MCF 10A (cell line): ENCODE measurements around the gene ADARB2. TPM values are rescaled to one million over a fixed set of nuclear protein-coding genes. Genes with fewer than 3 reads are reported as not detected.

Experiments
- BruUV-seq: library from RNA; stranded (reverse); fragments of 400-500 nt; replicated peaks from 2 replicates; lab custom pipeline; 2021; lab: Mats Ljungman, UMichigan
- CTCF ChIA-PET: fragments of 300-600 bp; sonication (Branson Sonifier 250); formaldehyde crosslinking; extraction: SDS; loops from one replicate; lab custom pipeline; 2021; ENCODE audit warnings: antibody characterized with exemption, inconsistent platforms; lab: Yijun Ruan, JAX
- POLR2A ChIA-PET: fragments of 300-600, 350-650 bp; sonication (Branson Sonifier 250); formaldehyde crosslinking; extraction: SDS; loops from one replicate; lab custom pipeline; 2020; ENCODE audit warnings: antibody characterized with exemption, inconsistent platforms; lab: Yijun Ruan, JAX
- DNase-seq: peaks from one replicate; pipeline ENCODE4 v3.0.0-alpha.2; 2018; ENCODE audit not compliant: unreplicated experiment
- H3K27ac Mint-ChIP-seq: one replicate; pipeline ENCODE4 v1.8.0; 2022; ENCODE audit warnings: mild to moderate bottlenecking, low read depth, mixed read lengths; ENCODE audit not compliant: unreplicated experiment
- H3K27me3 Mint-ChIP-seq: one replicate; pipeline ENCODE4 v1.8.0; 2022; ENCODE audit warnings: mixed read lengths; ENCODE audit not compliant: insufficient read depth, unreplicated experiment
- H3K36me3 Mint-ChIP-seq: one replicate; pipeline ENCODE4 v1.8.0; 2022; ENCODE audit warnings: mild to moderate bottlenecking, moderate library complexity, mixed read lengths; ENCODE audit not compliant: insufficient read depth, unreplicated experiment
- H3K4me1 Mint-ChIP-seq: one replicate; pipeline ENCODE4 v1.8.0; 2022; ENCODE audit warnings: mixed read lengths; ENCODE audit not compliant: insufficient read depth, unreplicated experiment
- H3K4me3 Mint-ChIP-seq: one replicate; pipeline ENCODE4 v1.8.0; 2022; ENCODE audit warnings: mild to moderate bottlenecking, moderate library complexity, mixed read lengths; ENCODE audit not compliant: unreplicated experiment
- H3K9me3 Mint-ChIP-seq: one replicate; pipeline ENCODE4 v1.8.0; 2022; ENCODE audit warnings: mixed read lengths; ENCODE audit not compliant: unreplicated experiment
- intact Hi-C: fragments of 100-400 bp; cut with micrococcal nuclease; formaldehyde crosslinking; loops from 2 replicates; pipeline ENCODE4 v1.14.1; 2022
- total RNA-seq: library from RNA; stranded (reverse); gene quantifications from 2 replicates; pipeline ENCODE4 v1.2.3, GENCODE V29; 2022
- TF ChIP-seq, protein P1 (sequence below): fragments of 200-600 bp; IDR thresholded peaks from one replicate; pipeline ENCODE4 v1.8.0; 2022; ENCODE audit warnings: antibody characterized with exemption, mild to moderate bottlenecking; ENCODE audit not compliant: unreplicated experiment

ADARB2 gene
- total RNA-seq, 1 experiment from 2014 or later = 0.96 TPM

DNA sequence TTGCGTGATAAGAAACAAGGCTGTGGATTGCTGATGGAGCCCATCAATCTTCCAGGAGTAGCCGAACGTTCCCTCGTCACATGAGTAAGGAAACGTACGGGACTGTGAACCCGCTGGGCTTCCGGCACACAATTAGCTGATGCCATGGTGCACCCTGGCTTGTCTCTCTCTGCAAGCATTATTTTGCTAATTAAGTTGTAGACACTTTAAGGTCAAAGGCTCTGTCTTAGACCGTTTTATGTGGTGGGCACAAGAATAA lies 50.9 kb downstream of the ADARB2 start:
- Mint-ChIP-seq H3K27me3 (no peaks in the 10 kb centered on the region), H3K27ac (no peak overlapping the region), H3K36me3 (no peaks in the 10 kb centered on the region), H3K9me3 (no peaks in the 10 kb centered on the region), H3K4me3 (no peak overlapping the region), H3K4me1 (no peaks in the 10 kb centered on the region)
- POLR2A ChIA-PET = no interaction called here
- TF ChIP-seq, protein P1, sequence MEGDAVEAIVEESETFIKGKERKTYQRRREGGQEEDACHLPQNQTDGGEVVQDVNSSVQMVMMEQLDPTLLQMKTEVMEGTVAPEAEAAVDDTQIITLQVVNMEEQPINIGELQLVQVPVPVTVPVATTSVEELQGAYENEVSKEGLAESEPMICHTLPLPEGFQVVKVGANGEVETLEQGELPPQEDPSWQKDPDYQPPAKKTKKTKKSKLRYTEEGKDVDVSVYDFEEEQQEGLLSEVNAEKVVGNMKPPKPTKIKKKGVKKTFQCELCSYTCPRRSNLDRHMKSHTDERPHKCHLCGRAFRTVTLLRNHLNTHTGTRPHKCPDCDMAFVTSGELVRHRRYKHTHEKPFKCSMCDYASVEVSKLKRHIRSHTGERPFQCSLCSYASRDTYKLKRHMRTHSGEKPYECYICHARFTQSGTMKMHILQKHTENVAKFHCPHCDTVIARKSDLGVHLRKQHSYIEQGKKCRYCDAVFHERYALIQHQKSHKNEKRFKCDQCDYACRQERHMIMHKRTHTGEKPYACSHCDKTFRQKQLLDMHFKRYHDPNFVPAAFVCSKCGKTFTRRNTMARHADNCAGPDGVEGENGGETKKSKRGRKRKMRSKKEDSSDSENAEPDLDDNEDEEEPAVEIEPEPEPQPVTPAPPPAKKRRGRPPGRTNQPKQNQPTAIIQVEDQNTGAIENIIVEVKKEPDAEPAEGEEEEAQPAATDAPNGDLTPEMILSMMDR = no peak
- CTCF ChIA-PET = no interaction called here
- intact Hi-C loops = no loop called here
- BruUV-seq = no TSS peak
- no peak for DNase-seq

DNA sequence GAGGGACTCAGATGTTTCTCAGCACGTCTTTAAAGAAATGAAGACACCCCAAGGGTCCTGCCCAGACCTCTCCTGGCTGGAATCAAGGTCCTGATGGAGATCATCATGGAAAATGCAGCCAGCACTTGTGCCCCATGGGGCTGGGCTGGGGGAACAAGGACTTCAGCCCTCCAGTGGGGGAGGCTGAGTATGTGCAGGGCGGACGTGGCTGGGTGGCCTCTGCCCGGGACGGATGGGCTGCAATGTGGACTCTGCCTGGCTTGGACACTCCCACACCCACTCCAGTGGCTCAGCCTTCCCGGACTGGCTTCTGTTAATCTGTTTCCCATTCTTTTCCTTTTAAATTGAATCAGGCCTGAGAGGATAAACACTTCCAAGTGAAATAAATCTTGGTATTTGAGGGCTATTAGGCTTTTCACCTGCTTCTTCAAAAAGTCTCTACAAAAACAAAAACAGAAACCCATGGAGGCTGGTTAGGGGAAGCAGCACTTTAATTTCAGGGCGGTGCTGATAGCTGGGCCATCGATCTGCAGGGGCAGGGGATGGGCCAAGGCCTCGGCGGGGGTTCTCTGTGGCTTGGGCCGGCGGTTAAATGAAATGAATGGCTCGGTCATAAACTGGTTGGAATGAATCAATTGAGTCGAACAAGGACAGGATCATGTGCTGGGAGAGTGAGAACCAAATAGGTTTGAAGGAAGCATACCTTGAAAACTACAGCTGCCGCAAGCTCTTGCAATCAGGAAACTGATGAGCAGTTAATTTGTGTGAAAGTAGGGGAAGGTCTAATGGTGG lies 51.4 kb downstream of the ADARB2 start:
- intact Hi-C loops = no loop called here
- TF ChIP-seq, protein P1 = no peak
- Mint-ChIP-seq H3K4me1 (no peaks in the 10 kb centered on the region), H3K9me3 (no peaks in the 10 kb centered on the region), H3K27me3 (no peaks in the 10 kb centered on the region), H3K27ac (no peak overlapping the region), H3K4me3 (no peak overlapping the region), H3K36me3 (no peaks in the 10 kb centered on the region)
- ChIA-PET POLR2A (no interaction called here), CTCF (no interaction called here)
- BruUV-seq = no TSS peak
- no peak for DNase-seq

DNA sequence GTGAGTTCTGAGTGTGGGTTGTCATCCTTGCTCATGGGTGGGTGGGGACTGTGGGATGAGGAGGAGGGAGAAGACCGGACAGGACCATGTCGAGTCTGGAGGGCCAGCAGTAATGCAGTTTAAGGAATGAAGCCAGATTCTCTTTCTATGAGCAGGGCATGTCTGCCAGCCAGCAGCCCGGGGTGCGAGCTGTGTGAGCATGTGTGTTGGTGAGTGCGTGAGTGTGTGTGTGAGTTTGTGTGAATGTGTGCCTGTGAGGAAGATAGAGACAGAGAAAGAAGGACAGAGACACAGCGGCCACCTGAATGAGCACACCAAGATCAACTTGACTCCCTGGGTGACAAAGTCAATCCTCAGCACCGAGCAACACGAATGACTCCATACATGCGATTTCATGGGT lies 52.3 kb downstream of the ADARB2 start:
- Mint-ChIP-seq H3K27ac (no peak overlapping the region), H3K4me3 (no peak overlapping the region), H3K27me3 (no peaks in the 10 kb centered on the region), H3K36me3 (no peaks in the 10 kb centered on the region), H3K9me3 (no peaks in the 10 kb centered on the region), H3K4me1 (no peaks in the 10 kb centered on the region)
- intact Hi-C loops = no loop called here
- POLR2A ChIA-PET = interaction anchor here (1.0 kb wide), 1 partner anchor 269 kb away, joined by 3 read pairs; no protein-coding TSS in a partner anchor
- CTCF ChIA-PET = interaction anchor here (0.7 kb wide), 1 partner anchor 1353 kb away, joined by 3 read pairs; no protein-coding TSS in a partner anchor
- DNase-seq = no peak
- TF ChIP-seq, protein P1 = no peak
- no TSS peak for BruUV-seq

DNA sequence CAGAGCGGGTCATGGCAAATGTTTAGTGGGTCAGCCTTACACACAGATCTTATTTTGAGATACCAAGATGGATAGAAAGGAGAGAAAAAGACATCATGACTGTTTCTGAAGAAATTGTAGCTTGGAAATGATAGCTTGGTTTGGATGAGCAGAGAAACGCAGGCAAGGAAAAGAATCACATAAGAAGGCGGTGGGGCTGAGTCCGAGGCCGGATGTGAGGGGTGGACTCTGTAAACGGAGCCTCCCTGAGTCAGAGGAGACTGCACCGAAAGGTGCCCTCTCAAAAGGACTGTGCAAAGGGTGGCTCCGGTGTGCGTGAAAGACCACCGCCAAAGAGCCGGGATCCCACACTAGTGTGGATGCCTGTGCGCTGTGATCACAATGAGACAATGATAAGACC lies 53.7 kb downstream of the ADARB2 start:
- TF ChIP-seq, protein P1 = no peak
- no peak for DNase-seq
- intact Hi-C loops = no loop called here
- no TSS peak for BruUV-seq
- POLR2A ChIA-PET = no interaction called here
- Mint-ChIP-seq H3K27ac (no peak overlapping the region), H3K9me3 (no peaks in the 10 kb centered on the region), H3K4me1 (no peaks in the 10 kb centered on the region), H3K27me3 (no peaks in the 10 kb centered on the region), H3K4me3 (no peak overlapping the region), H3K36me3 (no peaks in the 10 kb centered on the region)
- CTCF ChIA-PET = interaction anchor here (0.6 kb wide), 1 partner anchor 1320 kb away, joined by 3 read pairs; no protein-coding TSS in a partner anchor
